Endodermal cell (in vitro differentiated cells): Measurements from ENCODE around the gene TSKS. TPM values are rescaled to one million over a fixed set of nuclear protein-coding genes. Genes with fewer than 3 reads are reported as not detected.

ENCODE experiments used
- DNase-seq: peaks from one replicate; pipeline ENCODE4 v3.0.0-alpha.2; 2017
- H3K27ac ChIP-seq: 2 replicates; pipeline ENCODE4 v1.5.1; 2013; ENCODE audit warnings: mild to moderate bottlenecking, low read depth, low read length, moderate library complexity
- H3K27me3 ChIP-seq: 2 replicates; pipeline ENCODE4 v1.6.1; 2013; ENCODE audit warnings: mild to moderate bottlenecking, low read length, moderate library complexity; ENCODE audit not compliant: insufficient read depth, control insufficient read depth, poor library complexity, severe bottlenecking
- H3K36me3 ChIP-seq: 2 replicates; pipeline ENCODE4 v1.7.0; 2013; ENCODE audit warnings: mild to moderate bottlenecking, low read length, moderate library complexity; ENCODE audit not compliant: control insufficient read depth, insufficient read depth
- H3K4me1 ChIP-seq: one replicate; pipeline ENCODE4 v1.7.0; 2013; ENCODE audit warnings: low read length; ENCODE audit not compliant: control insufficient read depth, insufficient read depth
- H3K4me3 ChIP-seq: 2 replicates; pipeline ENCODE4 v1.5.1; 2013; ENCODE audit warnings: mild to moderate bottlenecking, low read length, moderate library complexity
- H3K9ac ChIP-seq: 2 replicates; pipeline ENCODE4 v1.6.1; 2013; ENCODE audit warnings: mild to moderate bottlenecking, low read length, moderate library complexity; ENCODE audit not compliant: poor library complexity, severe bottlenecking; ENCODE audit errors: extremely low read depth
- H3K9me3 ChIP-seq: 2 replicates; pipeline ENCODE4 v1.6.1; 2013; ENCODE audit warnings: mild to moderate bottlenecking, low read length, moderate library complexity; ENCODE audit not compliant: control insufficient read depth
- H3K27ac Mint-ChIP-seq: 2 replicates; pipeline ENCODE4 v1.8.0; 2020; ENCODE audit warnings: mixed read lengths
- H3K27me3 Mint-ChIP-seq: 2 replicates; pipeline ENCODE4 v1.8.0; 2021; ENCODE audit warnings: mild to moderate bottlenecking, mixed read lengths; ENCODE audit not compliant: insufficient read depth
- H3K36me3 Mint-ChIP-seq: 2 replicates; pipeline ENCODE4 v1.8.0; 2020; ENCODE audit warnings: low read depth, mixed read lengths
- H3K4me1 Mint-ChIP-seq: 2 replicates; pipeline ENCODE4 v1.8.0; 2020; ENCODE audit warnings: mixed read lengths
- H3K4me3 Mint-ChIP-seq: 2 replicates; pipeline ENCODE4 v1.8.0; 2020; ENCODE audit warnings: mild to moderate bottlenecking, moderate library complexity, mixed read lengths
- H3K9me3 Mint-ChIP-seq: 2 replicates; pipeline ENCODE4 v1.8.0; 2020; ENCODE audit warnings: mild to moderate bottlenecking, mixed read lengths
- WGBS, 2 experiments: methylation state at CpG; one replicate each; pipeline versions ENCODE4 v1.1.5 to v1.1.7; 2013; ENCODE audit warnings: missing lambda C conversion rate in 2 of 2, mixed read lengths in 1 of 2; ENCODE audit not compliant: insufficient coverage in 1 of 2, insufficient read length in 1 of 2; 5-methylcytosine and 5-hydroxymethylcytosine counted together
- total RNA-seq, 2 donors: library from RNA; stranded (reverse); fragmentation: NEBNext Ultra II Directional in 1 of 2; extraction: Animal tissue kit (Norgen Biotek cat#: 25700) in 1 of 2; gene quantifications; 2 replicates in 1 of 2; 3 replicates in 1 of 2; pipeline ENCODE4 v1.2.1, GENCODE V29; 2021
- TF ChIP-seq, protein P1 (sequence below): fragments of 200-600 bp; sonication (generic); conservative IDR thresholded peaks from 2 replicates; pipeline ENCODE4 v1.5.0; 2021; ENCODE audit warnings: antibody characterized with exemption, mild to moderate bottlenecking

TSKS gene
- total RNA-seq, 2 donors from 2014 or later, result 0.31 TPM; not detected in 1

DNA sequence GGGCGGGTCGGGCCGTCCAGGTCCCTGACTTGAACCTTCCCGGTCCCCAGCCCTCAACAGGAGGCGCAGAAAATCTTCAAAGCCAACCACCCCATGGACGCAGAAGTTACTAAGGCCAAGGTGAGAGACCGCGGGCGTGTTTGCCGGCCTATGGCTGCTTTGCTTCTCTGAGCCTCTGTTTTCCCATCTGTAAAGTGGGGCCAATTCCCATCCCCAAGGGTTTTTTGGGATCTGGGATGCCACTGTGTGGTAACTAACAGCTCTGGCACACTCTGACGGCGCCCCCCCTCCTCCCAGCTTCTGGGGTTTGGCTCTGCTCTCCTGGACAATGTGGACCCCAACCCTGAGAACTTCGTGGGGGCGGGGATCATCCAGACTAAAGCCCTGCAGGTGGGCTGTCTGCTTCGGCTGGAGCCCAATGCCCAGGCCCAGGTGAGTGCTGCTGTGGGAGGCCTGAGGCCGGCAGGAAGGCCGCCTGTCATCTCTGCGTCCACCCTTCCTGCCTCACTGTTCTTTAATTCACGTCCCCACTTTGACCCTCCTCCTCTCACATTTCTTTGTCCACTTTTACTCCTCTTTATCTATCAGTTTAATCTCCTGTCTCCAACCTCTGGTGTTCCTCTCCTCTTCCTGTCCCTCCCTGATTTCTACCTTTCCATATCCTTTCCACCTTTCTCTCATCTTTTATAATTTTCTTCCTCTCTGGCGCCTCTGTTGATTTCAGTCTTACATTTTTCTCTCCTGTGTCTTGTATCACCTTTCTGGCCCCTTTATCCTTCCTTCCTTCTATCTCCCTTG is 42.9 kb upstream of the TSKS start:
- DNase-seq, result no peak
- H3K4me3 Mint-ChIP-seq, result no peak overlapping the region
- Histone ChIP-seq H3K4me3 (no peak overlapping the region), H3K9me3 (no peaks in the 10 kb centered on the region), H3K27me3 (no peaks in the 10 kb centered on the region), H3K9ac (no peak overlapping the region), H3K4me1 (no peaks in the 10 kb centered on the region), H3K27ac (no peak overlapping the region), H3K36me3 (peaks cover 33% of the 10 kb centered on the region)
- H3K36me3 Mint-ChIP-seq, result peaks cover 38% of the 10 kb centered on the region
- peak overlapping the region; percentile 37 for H3K27ac Mint-ChIP-seq
- no peaks in the 10 kb centered on the region for H3K9me3 Mint-ChIP-seq
- H3K4me1 Mint-ChIP-seq, result peaks cover 8% of the 10 kb centered on the region
- TF ChIP-seq, protein P1, sequence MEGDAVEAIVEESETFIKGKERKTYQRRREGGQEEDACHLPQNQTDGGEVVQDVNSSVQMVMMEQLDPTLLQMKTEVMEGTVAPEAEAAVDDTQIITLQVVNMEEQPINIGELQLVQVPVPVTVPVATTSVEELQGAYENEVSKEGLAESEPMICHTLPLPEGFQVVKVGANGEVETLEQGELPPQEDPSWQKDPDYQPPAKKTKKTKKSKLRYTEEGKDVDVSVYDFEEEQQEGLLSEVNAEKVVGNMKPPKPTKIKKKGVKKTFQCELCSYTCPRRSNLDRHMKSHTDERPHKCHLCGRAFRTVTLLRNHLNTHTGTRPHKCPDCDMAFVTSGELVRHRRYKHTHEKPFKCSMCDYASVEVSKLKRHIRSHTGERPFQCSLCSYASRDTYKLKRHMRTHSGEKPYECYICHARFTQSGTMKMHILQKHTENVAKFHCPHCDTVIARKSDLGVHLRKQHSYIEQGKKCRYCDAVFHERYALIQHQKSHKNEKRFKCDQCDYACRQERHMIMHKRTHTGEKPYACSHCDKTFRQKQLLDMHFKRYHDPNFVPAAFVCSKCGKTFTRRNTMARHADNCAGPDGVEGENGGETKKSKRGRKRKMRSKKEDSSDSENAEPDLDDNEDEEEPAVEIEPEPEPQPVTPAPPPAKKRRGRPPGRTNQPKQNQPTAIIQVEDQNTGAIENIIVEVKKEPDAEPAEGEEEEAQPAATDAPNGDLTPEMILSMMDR, result no peak
- WGBS, 2 experiments, result 93 to 94% methylated on average over 17 to 20 of the region's 20 CpGs
- H3K27me3 Mint-ChIP-seq, result peaks cover 1% of the 10 kb centered on the region

DNA sequence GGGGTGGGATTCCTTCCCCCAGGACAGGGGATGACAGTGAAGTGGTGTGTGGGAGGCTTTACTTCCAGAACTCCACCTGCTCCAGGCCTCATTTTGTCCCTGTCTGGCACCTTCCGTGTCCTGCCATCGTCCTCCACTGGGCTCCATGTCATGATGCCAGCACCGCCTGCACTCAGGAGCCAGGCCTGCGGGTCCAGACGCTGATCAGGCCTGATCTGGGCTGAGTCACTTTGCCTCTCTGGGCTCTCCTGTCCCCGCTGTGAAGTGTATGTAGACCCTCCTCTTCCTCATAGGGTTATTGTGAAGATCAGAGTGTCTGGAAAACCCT is 40.4 kb upstream of the TSKS start:
- Histone ChIP-seq H3K36me3 (peaks cover 44% of the 10 kb centered on the region), H3K9ac (no peak overlapping the region), H3K27me3 (no peaks in the 10 kb centered on the region), H3K4me3 (no peak overlapping the region), H3K4me1 (no peaks in the 10 kb centered on the region), H3K27ac (no peak overlapping the region), H3K9me3 (no peaks in the 10 kb centered on the region)
- H3K9me3 Mint-ChIP-seq, result no peaks in the 10 kb centered on the region
- DNase-seq, result no peak
- H3K4me3 Mint-ChIP-seq, result no peak overlapping the region
- WGBS, 2 experiments, result 97 to 98% methylated on average over 6 of the region's 6 CpGs
- TF ChIP-seq, protein P1, result no peak
- H3K4me1 Mint-ChIP-seq, result peaks cover 3% of the 10 kb centered on the region
- H3K36me3 Mint-ChIP-seq, result peaks cover 56% of the 10 kb centered on the region
- no peaks in the 10 kb centered on the region for H3K27me3 Mint-ChIP-seq
- no peak overlapping the region for H3K27ac Mint-ChIP-seq

DNA sequence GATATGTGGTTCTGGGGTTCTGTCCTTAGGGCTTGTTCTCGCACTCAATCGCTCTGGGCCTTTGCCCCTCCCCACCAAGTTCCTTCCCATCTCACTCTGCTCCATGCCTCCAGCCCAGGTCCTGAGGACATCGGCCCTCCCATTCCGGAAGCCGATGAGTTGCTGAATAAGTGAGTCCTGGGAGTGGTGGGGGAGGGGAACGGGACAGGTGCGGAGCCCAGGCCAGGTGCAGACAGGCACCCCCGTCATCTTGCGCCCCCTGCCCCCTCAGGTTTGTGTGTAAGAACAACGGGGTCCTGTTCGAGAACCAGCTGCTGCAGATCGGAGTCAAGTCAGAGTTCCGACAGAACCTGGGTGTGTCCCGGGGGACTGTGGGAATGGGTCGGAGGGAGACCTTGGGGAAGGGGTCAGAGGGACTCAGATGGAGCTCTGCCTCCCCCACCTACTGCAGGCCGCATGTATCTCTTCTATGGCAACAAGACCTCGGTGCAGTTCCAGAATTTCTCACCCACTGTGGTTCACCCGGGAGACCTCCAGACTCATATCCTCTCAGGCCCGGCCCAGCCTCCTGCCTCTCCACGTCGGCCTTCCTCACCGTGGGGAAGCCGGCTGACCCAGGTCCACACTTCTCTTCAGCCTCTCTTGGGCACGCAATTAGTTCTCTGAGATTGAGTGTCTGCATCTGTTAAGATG is 39.9 kb upstream of the TSKS start:
- H3K36me3 ChIP-seq, result peaks cover 42% of the 10 kb centered on the region
- H3K4me3 ChIP-seq, result no peak overlapping the region
- no peak overlapping the region for H3K27ac ChIP-seq
- no peaks in the 10 kb centered on the region for H3K4me1 ChIP-seq
- TF ChIP-seq, protein P1, result no peak
- no peak overlapping the region for H3K4me3 Mint-ChIP-seq
- peaks cover 3% of the 10 kb centered on the region for H3K4me1 Mint-ChIP-seq
- peaks cover 60% of the 10 kb centered on the region for H3K36me3 Mint-ChIP-seq
- 91 to 97% methylated on average over 15 to 24 of the region's 24 CpGs for WGBS, 2 experiments
- no peak overlapping the region for H3K27ac Mint-ChIP-seq
- no peak for DNase-seq
- H3K27me3 Mint-ChIP-seq, result no peaks in the 10 kb centered on the region
- H3K9ac ChIP-seq, result no peak overlapping the region
- H3K9me3 ChIP-seq, result no peaks in the 10 kb centered on the region
- no peaks in the 10 kb centered on the region for H3K27me3 ChIP-seq
- no peaks in the 10 kb centered on the region for H3K9me3 Mint-ChIP-seq
